ENCODE data around the gene JAML.

The JAML gene

DNA sequence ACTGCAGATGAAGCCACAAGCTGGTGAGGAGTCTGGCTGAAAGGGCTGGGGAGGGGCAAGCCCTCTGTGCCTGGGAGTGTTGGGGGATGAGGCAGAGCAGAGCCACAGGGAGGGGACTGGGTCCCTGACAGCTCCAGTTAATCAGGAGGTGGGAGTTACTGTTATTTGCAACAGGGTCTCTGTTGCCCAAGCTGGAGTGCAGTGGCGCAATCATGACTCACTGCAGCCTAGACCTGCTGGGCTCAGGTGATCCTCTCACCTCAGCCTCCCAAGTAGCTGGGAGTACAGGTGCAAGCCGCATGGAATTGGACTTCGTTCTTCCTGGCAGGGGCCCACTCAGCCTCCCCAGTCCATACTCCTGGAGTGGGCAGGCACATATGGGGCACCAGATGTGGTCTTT, 56.1 kb downstream of the JAML start:
- H3K27ac ChIP-seq: no peak overlapping the region
- no peaks in the 10 kb centered on the region for H3K9me3 ChIP-seq (ENCODE audit: control insufficient read depth, low read length)
- no peak overlapping the region for H3K4me2 ChIP-seq (ENCODE audit: low read length)
- no peaks in the 10 kb centered on the region for H3K27me3 ChIP-seq (ENCODE audit: control insufficient read depth, insufficient read depth, low read length)
- H3K36me3 ChIP-seq (ENCODE audit: control insufficient read depth, insufficient read depth, low read length): no peaks in the 10 kb centered on the region
- no peaks in the 10 kb centered on the region for H3K4me1 ChIP-seq
- TF ChIP-seq, protein P1, sequence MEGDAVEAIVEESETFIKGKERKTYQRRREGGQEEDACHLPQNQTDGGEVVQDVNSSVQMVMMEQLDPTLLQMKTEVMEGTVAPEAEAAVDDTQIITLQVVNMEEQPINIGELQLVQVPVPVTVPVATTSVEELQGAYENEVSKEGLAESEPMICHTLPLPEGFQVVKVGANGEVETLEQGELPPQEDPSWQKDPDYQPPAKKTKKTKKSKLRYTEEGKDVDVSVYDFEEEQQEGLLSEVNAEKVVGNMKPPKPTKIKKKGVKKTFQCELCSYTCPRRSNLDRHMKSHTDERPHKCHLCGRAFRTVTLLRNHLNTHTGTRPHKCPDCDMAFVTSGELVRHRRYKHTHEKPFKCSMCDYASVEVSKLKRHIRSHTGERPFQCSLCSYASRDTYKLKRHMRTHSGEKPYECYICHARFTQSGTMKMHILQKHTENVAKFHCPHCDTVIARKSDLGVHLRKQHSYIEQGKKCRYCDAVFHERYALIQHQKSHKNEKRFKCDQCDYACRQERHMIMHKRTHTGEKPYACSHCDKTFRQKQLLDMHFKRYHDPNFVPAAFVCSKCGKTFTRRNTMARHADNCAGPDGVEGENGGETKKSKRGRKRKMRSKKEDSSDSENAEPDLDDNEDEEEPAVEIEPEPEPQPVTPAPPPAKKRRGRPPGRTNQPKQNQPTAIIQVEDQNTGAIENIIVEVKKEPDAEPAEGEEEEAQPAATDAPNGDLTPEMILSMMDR (IDR thresholded peaks at IDR 0.05): no peak
- H2AFZ ChIP-seq: no peak overlapping the region
- no peak overlapping the region for H3K9ac ChIP-seq
- no peak overlapping the region for H3K4me3 ChIP-seq (ENCODE audit: low read depth, low read length)
- no peaks in the 10 kb centered on the region for H3K79me2 ChIP-seq

- TF ChIP-seq, protein P1 (IDR thresholded peaks at IDR 0.05): no peak
- Histone ChIP-seq H3K27me3 (ENCODE audit: control insufficient read depth, insufficient read depth, low read length) (no peaks in the 10 kb centered on the region), H3K4me1 (no peaks in the 10 kb centered on the region), H3K36me3 (ENCODE audit: control insufficient read depth, insufficient read depth, low read length) (no peaks in the 10 kb centered on the region), H2AFZ (no peak overlapping the region), H3K4me3 (ENCODE audit: low read depth, low read length) (no peak overlapping the region), H3K9ac (no peak overlapping the region), H3K4me2 (ENCODE audit: low read length) (no peak overlapping the region), H3K9me3 (ENCODE audit: control insufficient read depth, low read length) (no peaks in the 10 kb centered on the region), H3K79me2 (no peaks in the 10 kb centered on the region), H3K27ac (no peak overlapping the region)
Observed at GRCh38 chr11:118168316-118168715, 56.5 kb downstream of the JAML start.

- no peaks in the 10 kb centered on the region for H3K27me3 ChIP-seq (ENCODE audit: control insufficient read depth, insufficient read depth, low read length)
- no peak overlapping the region for H3K27ac ChIP-seq
- TF ChIP-seq, protein P1 (IDR thresholded peaks at IDR 0.05): no peak
Observed at GRCh38 chr11:118167906-118168305, 56.9 kb downstream of the JAML start.

DNA sequence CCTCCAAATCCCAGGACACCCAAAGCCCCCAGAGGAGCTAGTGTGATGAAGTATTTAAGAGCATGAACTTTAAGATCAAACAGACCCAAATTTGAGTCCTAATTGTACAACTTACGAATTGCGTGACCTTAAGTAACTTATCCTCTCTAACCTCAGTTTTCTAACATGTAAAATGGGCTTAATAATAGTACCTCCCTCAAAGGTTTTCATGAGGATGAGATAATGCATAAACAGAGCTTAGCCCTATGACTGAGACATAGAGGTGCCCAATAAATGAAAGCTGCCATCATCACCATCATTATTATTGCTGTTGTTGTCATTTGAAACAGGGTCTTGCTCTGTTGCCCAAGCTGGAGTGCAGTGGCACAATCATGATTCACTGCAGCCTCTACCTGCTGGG, 57.6 kb downstream of the JAML start:
- Histone ChIP-seq H3K79me2 (no peaks in the 10 kb centered on the region), H2AFZ (no peak overlapping the region), H3K36me3 (ENCODE audit: control insufficient read depth, insufficient read depth, low read length) (no peaks in the 10 kb centered on the region), H3K27me3 (ENCODE audit: control insufficient read depth, insufficient read depth, low read length) (no peaks in the 10 kb centered on the region), H3K9me3 (ENCODE audit: control insufficient read depth, low read length) (no peaks in the 10 kb centered on the region), H3K9ac (no peak overlapping the region), H3K4me2 (ENCODE audit: low read length) (no peak overlapping the region), H3K4me1 (no peaks in the 10 kb centered on the region), H3K4me3 (ENCODE audit: low read depth, low read length) (no peak overlapping the region), H3K27ac (no peak overlapping the region)
- TF ChIP-seq, protein P1 (IDR thresholded peaks at IDR 0.05): no peak

More at GRCh38 chr11:118167906-118168305, 56.9 kb downstream of the JAML start:
- no peak overlapping the region for H3K9ac ChIP-seq
- no peaks in the 10 kb centered on the region for H3K36me3 ChIP-seq (ENCODE audit: control insufficient read depth, insufficient read depth, low read length)
- no peak overlapping the region for H3K4me3 ChIP-seq (ENCODE audit: low read depth, low read length)
- no peaks in the 10 kb centered on the region for H3K9me3 ChIP-seq (ENCODE audit: control insufficient read depth, low read length)
- no peak overlapping the region for H2AFZ ChIP-seq
- no peak overlapping the region for H3K4me2 ChIP-seq (ENCODE audit: low read length)
- no peaks in the 10 kb centered on the region for H3K4me1 ChIP-seq
- H3K79me2 ChIP-seq: no peaks in the 10 kb centered on the region

GRCh38 chr11:118166641-118167040, 58.2 kb downstream of the JAML start:
- Histone ChIP-seq H3K4me1 (no peaks in the 10 kb centered on the region), H3K27ac (no peak overlapping the region), H3K27me3 (ENCODE audit: control insufficient read depth, insufficient read depth, low read length) (no peaks in the 10 kb centered on the region), H3K9ac (no peak overlapping the region), H3K79me2 (no peaks in the 10 kb centered on the region), H3K4me3 (ENCODE audit: low read depth, low read length) (no peak overlapping the region), H3K36me3 (ENCODE audit: control insufficient read depth, insufficient read depth, low read length) (no peaks in the 10 kb centered on the region), H3K4me2 (ENCODE audit: low read length) (no peak overlapping the region), H3K9me3 (ENCODE audit: control insufficient read depth, low read length) (no peaks in the 10 kb centered on the region), H2AFZ (no peak overlapping the region)
- TF ChIP-seq, protein P1 (IDR thresholded peaks at IDR 0.05): no peak
